ENCODE results near the gene PITPNC1.
"Not testable (repeated sequence)": the region's sequence is repeated elsewhere in the genome, so short reads cannot be mapped to it uniquely, and the experiment has no call there.

PITPNC1 gene

GRCh38 chr17:67632141-67632540, 255.1 kb downstream of the PITPNC1 start:
- DNase-seq: no peak

- no peak for DNase-seq
Observed at GRCh38 chr17:67633751-67634211, 256.7 kb downstream of the PITPNC1 start.

DNA sequence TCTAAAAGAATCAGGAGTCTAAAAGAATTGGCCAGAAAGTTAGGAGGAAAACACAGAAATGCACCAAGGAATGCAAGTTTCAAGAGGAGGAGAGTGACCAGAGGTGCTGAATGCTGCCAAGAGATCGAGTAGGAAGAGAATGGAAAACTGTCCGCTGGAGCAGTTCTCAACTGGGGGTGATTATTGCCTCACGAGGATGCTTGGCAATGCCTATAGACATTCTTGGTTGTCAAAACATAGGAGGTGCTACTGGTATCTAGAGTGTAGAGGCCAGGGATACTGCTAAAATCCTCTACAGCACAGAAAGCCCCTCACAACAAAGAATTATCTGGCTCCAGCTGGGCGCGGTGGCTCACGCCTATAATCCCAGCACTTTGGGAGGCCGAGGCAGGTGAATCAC, 258.6 kb downstream of the PITPNC1 start:
- DNase-seq: no peak

- DNase-seq: no peak
Observed at GRCh38 chr17:67636312-67636711, 259.2 kb downstream of the PITPNC1 start.

DNA sequence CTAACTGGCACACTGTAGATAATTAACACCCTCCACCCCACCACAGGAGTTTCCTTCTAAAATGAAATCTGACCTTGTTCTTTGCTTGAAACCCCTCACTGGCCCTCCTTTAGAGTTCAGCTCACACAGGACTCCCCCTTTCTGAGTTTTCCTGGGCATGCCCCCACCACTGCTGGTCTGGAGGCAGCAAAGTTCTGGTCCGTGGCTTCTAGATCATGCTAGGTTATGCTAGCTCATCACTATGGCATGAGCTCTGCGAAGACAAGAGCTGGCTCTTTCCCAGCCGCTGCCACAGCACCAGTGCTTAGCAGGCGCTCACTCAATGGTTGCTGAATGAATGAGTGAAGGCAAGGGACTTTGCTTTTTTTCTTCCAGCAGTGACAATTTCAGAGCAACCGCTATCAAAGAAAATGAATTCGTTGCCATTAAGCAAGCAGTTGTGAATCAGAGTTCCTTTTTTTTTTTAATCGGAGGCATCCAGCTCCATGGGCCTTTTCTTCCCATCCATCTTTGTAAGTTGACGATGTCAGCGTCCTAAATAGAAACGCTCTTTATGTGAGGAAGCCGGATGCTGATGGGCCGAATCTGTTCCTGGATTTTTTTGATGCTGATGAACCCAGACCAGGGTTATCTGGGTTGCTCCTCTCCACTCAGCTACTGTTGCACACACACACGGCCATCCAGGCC, 259.9 kb downstream of the PITPNC1 start:
- DNase-seq: no peak

DNA sequence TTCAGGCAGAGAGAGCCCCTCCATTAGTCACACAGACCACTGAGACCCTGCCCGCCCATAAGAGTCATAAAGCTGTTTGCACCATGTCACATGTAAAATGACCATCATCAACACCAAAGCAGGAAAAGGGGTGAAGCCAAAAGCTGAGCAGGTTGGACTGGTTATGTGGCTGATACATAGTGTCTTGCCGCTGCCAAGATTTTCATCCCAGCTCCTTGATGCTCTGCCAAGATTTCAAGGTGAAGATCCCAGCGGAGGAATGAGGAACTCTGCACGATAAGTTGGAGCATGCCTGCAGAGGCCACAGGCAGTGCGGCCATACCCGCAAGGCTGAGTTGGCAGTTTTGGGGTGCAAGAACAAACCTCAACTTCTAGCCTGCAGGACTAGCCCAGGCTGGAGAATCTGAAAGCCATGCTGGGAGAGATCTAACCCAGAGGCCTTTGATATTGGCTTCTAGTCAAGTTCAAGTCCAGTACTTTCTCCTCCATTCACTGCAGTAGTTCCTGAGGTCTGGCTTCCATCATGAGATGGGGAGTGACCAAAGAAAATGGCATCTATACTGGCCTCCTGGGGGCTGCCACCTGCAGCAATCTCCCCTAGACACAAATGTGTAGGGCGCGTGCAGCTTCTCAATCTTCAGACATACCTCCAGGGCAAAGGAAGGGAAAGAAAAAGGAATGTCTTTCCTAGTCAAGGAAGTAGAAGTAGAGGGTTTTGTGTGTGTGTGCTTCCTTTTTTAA, 261.0 kb downstream of the PITPNC1 start:
- no peak for DNase-seq

GRCh38 chr17:67638871-67639270, 261.8 kb downstream of the PITPNC1 start:
- no peak for DNase-seq

- no peak for DNase-seq
Observed at GRCh38 chr17:67639555-67639954, 262.5 kb downstream of the PITPNC1 start.

DNA sequence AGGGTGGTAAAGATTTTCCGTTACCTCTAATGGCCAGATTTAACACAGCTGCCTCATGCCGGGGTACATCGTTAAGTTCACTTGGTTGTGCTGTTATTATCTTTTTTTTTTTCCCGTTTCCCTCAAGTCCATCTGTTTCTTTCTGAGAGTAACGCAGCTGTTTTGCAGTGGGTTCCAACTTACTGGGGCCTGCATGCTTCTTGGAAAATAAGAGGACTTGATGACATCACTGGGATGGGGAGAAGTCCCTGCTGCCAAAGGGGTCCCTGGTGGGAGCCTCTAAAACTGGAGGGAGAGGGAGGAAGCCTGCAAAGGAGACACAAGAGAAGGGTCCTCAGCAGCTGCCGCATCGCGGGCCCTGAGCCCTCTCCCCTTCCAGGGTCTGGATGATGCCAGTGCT, 262.9 kb downstream of the PITPNC1 start:
- DNase-seq: no peak

DNA sequence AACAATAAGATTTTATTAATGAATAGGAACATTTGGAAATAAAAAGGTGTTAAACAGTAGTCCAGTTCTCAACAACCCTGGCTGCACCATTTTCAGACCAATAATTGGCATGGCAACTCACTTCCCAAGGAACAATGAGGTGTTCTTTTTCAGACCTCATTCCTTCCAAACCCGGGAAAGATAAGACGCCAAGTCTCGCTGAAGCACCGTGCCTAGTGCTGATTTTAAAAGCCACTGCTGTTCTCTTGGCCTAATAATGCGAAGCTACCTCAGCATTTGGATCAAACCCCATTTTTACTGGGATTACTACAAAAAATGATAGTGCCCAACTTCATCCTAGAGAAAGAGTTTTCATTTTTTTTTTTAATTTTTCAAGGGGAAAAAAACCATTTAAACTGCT, 265.4 kb downstream of the PITPNC1 start:
- no peak for DNase-seq

DNA sequence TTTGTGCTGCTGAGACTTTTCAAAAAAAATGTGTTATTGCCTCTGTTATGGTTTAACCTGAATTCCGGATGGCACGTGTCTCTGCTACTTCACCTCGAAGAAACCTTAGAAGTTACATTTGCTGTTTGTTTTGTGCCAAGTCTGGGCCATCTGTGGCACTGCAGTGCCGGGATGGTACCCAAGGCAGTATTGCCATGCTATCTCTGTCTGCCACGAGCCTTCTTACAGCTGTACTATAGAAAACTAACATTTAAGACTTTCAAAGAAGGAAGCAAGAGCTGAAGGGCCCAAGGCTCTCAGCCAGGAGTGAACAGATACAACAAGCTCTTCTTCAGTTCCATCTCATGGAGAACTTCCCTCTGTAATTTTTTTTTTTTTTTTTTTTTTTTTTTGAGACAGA, 267.0 kb downstream of the PITPNC1 start:
- DNase-seq: no peak

GRCh38 chr17:67645195-67645594, 268.1 kb downstream of the PITPNC1 start:
- not testable (repeated sequence) for DNase-seq

GRCh38 chr17:67646472-67646871, 269.4 kb downstream of the PITPNC1 start:
- DNase-seq: no peak

DNA sequence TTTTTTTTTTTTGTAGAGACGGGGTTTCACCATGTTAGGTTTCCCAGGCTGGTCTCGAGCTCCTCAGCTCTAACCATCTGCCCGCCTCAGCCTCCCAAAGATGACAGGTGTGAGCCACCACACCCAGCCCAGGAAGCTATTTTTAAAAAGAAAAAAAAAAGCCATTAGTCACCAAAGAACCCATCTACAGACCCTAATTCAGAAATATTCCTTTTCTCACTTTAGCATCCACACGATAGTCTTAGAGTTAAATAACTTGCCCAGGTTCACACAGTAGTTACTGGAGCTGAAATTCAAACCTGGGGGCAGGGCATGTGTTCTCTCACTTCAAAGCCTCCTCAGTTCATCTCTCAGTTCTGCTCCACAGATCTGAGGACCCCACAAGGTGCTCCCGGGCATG, 270.4 kb downstream of the PITPNC1 start:
- DNase-seq: no peak

DNA sequence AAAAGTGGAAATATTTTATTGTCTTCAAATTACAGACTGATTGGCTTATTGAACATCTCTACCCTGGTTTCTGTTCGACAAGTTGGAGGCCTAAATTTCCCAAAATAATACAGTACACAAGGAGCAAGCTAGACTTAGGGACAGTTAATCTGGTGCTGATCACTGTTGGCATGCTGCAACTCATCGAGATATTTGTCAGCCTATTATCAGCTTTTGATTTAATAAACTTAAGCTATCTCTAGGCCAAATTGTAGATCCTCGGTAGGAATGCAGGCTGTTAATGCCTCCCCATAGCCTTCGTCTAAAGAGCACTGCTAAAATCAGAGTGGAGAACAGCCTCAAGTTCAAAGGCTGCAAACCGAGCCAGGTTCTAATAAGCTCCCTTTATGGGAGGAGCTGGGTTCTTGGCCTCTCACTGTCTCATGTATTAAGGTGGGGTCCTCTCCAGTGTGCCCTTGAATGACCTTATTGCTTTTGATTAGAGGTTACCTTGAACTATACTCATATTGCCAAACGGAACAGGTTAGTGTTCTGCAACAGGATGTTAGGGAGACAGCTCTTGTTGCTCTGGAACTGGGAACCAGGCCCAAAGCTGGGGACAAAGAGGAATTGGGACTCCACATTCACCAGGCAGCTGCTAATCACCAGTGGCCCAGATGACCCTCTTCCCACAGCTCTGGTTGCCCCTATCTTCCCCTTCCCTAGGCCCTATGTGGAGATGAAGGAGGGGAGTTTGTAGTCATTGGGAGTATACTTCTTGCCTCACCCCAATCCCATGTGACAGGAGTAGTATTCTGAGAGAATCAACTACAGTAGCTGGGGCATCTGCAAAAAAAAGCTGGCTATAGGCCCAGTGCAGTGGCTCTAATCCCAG, 271.2 kb downstream of the PITPNC1 start:
- no peak for DNase-seq

GRCh38 chr17:67648906-67649295, 271.8 kb downstream of the PITPNC1 start:
- DNase-seq: not testable (repeated sequence)

GRCh38 chr17:67649891-67650290, 272.8 kb downstream of the PITPNC1 start:
- DNase-seq: no peak

DNA sequence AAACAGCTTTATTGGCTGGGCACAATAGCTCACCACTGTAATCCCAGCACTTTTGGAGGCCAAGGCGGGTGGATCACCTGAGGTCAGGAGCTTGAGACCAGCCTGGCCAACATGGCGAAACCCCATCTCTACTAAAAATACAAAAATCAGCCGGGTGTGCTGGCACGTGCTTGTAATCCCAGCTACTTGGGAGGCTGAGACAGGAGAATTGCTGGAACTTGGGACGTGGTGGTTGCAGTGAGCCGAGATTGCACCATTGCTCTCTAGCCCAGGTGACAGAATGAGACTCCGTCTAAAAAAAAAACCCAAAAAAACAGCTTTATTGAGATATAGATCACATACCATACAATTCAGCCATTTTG, 274.1 kb downstream of the PITPNC1 start:
- not testable (repeated sequence) for DNase-seq

- DNase-seq: no peak
Observed at GRCh38 chr17:67652433-67652832, 275.4 kb downstream of the PITPNC1 start.

GRCh38 chr17:67655478-67656148, 278.5 kb downstream of the PITPNC1 start:
- no peak for DNase-seq

DNA sequence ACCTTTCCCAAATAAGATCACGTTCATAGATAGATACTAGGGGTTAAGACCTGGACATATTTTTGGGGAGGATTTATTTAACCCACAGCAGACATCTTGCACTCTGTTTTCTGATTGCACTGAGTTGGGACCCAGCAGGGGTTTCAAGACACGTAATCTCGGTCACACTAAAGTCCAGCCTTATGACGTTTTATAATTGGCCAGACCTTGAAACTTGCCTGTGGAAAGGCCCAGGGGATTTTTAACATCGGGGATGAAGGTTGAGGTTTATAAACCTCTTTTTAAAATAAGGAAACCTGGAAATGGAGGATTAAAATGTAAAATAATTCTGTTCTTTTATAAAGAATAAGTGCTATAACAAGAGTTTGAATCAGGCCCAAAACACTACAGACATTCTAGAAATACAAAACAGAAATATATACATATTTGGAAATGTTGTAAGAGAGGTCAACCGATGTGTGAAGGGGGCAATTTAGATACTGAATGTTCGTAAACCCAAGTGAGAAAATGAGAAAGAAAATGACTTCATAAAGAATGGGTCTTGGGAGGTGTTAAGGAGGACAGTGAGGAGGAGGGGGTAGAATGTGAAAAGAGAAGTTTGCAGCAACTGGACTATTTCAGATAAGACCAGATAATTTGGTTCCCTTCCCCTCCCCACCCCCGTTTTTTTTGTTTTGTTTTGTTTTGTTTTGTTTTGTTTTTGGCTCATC, 279.6 kb downstream of the PITPNC1 start:
- no peak for DNase-seq

- DNase-seq: no peak
Observed at GRCh38 chr17:67657596-67657995, 280.5 kb downstream of the PITPNC1 start.

Data from effector CD8-positive, alpha-beta T cell (primary cell).